ENCODE data around the gene FAR1.
"Not testable (repeated sequence)": the region's sequence is repeated elsewhere in the genome, so short reads cannot be mapped to it uniquely, and the experiment has no call there.

Gene FAR1

GRCh38 chr11:13718394-13718793 is 49.9 kb downstream of the FAR1 start:
- DNase-seq = no peak

- no peak for DNase-seq
These were observed 52.5 kb downstream of the FAR1 start for GRCh38 chr11:13720940-13721339.

DNA sequence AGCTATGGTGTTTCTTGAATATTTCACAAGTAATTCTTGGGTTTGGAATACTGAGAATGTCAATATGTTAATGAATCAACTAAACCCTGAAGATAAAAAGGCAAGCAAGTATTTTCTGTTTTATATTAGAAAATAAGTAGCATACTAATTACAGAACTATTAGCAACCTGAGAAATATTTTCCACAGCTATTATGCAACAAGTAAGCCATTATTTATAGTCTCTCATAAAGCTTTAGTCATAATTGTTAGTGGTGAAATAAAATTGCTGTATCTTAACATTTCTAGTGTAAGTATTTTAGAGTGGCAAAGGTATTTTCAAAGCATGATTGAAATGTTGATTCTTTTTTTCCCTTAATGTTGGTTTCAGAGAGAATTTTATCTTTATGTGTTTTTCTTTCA is 53.3 kb downstream of the FAR1 start:
- no peak for DNase-seq

- DNase-seq = no peak
These were observed 58.0 kb downstream of the FAR1 start for GRCh38 chr11:13726456-13726855.

DNA sequence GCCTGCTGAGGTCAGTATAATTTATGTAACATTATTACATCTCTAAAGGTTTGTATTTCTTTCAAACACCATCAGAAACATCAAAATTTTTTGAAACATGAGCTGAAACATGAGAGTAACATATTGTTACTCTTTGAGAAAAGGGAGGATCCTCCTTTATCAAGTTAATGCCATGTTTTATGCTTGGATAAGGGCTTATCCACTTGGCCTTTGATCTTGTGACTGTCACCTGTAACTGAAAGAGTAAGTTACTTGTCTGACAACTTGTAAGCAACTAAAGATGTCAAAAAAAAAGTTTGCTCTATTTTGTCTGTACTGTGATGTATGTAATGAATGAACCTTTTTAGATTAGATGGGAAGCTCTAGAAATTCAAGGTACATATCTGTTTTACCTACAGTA is 59.6 kb downstream of the FAR1 start:
- no peak for DNase-seq

DNA sequence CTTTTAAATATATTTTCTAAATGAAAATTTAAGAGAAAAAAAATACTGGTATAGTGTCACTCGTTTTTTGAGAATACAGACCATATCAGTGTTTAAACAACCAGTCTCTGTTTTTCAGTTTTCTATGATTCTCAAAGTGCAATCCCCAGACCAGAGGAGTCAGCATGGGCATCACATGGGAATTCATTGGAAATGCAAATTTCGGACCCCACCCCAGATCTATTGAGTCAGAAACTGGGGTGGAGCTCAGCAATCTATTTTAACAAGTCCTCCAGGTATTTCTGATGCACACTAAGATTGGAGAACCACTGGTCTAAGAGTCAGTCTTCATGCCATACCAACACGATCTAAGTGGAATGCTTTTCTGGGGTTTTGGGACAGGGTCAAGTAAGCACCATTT is 66.1 kb downstream of the FAR1 start:
- no peak for DNase-seq

- DNase-seq = no peak
These were observed 76.7 kb downstream of the FAR1 start for GRCh38 chr11:13745165-13745564.

DNA sequence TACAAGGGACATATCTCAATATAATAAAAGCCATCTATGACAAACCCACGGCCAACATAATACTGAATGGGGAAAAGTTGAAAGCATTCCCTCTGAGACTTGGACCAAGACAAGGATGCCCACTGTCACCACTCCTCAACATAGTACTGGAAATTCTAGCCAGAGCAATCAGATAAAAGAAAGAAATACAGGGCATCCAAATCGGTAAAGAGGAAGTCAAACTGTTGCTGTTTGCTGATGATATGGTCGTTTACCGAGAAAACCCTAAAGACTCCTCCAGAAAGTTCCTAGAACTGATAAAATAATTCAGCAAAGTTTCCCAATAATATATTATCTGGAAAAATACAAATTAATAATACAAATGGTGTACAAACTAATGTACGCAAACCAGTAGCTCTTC is 84.8 kb downstream of the FAR1 start:
- not testable (repeated sequence) for DNase-seq

GRCh38 chr11:13759050-13759449 is 90.6 kb downstream of the FAR1 start:
- DNase-seq = no peak

GRCh38 chr11:13760115-13760514 is 91.6 kb downstream of the FAR1 start:
- no peak for DNase-seq

DNA sequence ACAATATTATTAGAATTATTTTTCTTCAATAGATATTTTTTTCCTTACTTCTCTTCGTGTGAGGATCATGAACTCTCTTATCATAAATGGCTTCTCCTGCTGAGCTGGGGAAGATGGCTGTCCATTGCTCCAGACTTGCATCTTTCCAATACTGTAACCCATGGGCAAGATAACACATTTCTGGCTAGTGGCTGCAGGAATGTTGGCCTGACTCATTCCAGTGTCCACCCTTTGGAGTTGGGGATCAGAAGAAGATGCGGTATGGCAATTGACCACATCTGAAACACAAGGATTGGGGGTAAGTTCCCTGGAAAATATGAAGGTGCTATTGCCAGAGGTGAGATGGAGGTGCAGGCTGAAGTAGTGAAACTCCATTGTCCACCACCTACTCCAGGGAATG is 92.8 kb downstream of the FAR1 start:
- no peak for DNase-seq

GRCh38 chr11:13761716-13762115 is 93.2 kb downstream of the FAR1 start:
- no peak for DNase-seq

- no peak for DNase-seq
These were observed 94.2 kb downstream of the FAR1 start for GRCh38 chr11:13762718-13763117.

DNA sequence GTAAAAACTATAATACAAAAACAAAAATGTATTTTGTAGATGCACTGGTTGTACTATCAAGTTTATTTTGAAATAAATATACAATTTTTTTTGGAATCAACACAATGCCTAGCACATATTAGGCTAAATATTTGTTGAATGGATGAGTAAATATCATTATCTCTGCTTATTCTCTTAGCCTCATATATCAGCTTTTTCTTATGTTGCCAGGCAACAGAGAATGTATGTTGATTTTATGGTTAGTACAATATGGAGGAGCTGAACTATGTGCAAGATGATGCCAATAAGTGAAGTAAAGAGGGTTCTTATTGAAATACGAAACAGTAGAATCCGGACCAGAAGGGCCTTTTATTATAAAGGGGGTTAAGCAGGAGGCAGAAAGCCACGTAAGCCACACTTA is 94.9 kb downstream of the FAR1 start:
- no peak for DNase-seq

DNA sequence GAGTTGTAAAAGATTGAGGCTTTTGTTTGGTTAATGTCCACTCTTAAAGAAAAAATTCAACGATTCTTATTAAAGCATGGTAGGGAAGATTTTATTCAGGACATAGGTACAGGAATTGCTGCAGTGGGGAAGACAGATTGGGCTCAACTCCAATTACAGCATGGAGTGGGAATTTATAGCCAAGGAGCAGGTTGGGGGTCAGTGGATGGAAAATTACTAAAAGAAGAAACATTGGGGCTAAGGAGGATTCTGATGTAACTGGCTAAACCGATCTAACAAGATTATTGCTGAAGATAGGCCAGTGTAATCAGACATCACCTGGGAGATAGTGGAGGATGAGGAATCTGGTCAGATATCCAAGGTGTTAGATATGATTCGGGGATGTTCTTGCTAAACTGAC is 97.4 kb downstream of the FAR1 start:
- DNase-seq = no peak

DNA sequence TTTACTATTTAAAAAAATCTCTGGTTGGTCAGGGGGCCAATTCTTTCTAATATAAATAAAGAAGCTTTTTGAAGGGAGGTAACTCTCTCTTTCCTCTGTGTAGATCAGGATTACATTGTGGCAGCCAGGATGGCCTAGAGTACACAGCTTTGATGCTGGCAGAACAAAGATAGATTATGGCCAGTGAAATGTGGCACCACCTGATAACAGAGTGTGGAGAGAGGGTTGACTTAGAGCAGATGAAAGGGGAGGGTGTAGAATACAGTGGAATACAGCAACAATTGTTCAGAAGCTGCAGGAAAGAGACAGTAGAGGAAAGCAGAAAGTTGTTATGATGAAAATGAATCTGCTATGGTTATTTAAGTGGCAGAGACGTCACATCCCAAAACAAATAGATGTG is 99.0 kb downstream of the FAR1 start:
- DNase-seq = no peak

DNA sequence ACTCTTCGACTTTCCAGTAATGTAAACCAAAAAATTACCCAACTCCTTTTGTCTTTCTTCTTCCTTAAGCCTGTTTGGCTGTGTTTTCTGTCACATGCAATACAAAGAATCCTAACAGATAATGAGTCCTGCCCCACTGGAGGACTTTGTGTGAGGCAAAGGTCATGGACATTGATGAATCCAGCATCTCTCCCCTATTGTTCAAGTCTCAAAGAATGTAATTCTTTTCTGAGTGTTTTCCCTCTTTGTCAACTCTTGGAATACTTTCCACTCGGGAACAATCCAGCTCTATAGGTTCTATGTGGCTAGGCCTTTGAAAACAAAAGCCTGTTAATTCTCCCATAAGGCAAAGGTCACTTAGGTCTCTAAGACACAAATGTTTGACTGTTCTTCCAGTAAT is 100.7 kb downstream of the FAR1 start:
- DNase-seq = no peak

DNA sequence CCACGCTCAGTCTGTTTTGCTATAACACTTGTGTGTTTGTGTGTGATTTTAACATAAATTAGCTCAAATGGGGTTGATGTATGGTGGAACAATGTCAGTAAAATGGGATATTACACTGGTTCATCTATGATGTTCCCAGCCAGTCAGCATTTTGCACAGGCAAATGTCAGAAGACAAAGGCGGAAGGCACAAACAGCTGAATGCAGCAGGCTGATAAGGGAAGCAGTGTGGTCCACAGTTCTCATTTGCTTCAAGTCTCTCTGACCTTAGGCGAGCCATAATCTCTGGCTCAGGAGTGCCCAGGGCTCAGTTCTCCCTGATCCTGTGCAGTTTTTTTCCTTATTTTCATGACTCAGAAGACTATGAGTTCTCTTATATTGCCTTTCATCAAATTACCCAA is 102.7 kb downstream of the FAR1 start:
- DNase-seq = no peak

- no peak for DNase-seq
These were observed 104.0 kb downstream of the FAR1 start for GRCh38 chr11:13772223-13773046.

GRCh38 chr11:13775471-13775870 is 107.0 kb downstream of the FAR1 start:
- DNase-seq = no peak

GRCh38 chr11:13776134-13776815 is 107.8 kb downstream of the FAR1 start:
- DNase-seq = no peak

DNA sequence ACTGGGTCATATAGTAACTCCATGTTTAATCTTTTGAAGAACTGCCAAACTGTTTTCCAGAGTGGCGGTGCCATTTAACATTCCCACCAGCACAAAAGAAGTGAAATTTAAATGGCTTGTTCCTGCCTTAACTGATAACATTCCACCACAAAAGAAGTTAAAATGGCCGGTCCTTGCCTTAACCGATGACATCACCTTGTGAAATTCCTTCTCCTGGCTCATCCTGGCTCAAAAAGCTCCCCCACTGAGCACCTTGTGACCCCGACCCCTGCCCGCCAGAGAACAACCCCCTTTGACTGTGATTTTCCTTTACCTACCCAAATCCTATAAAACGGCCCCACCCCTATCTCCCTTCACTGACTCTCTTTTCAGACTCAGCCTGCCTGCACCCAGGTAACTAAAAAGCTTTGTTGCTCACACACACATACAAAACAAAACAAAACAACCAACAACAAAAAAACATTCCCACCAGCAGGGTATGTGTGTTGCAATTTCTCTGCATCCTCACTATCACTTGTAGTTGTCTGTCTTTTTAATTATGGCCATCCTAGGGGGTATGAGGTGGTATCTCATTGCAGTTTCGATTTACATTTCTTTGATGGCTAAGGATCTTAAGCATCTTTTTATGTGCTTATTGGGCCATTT is 109.0 kb downstream of the FAR1 start:
- no peak for DNase-seq

DNA sequence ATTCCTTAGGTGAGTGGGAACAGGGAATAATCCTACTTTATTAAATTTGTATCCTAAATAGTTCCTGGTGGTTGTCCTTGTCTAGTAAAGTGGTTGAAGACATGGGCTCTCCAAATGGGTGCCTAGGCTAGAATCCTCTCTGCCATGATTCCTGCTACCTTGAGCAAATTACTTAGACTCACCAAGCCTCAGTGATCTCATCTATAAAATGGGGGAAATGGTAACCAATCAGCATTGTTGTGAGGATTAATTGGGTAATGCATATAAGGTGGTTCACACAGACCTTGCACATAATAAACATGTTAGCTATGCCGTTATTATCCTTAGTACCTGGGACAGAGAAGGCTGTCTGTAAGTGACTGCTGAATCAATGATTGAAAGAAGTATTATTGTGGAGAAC is 109.9 kb downstream of the FAR1 start:
- no peak for DNase-seq

DNA sequence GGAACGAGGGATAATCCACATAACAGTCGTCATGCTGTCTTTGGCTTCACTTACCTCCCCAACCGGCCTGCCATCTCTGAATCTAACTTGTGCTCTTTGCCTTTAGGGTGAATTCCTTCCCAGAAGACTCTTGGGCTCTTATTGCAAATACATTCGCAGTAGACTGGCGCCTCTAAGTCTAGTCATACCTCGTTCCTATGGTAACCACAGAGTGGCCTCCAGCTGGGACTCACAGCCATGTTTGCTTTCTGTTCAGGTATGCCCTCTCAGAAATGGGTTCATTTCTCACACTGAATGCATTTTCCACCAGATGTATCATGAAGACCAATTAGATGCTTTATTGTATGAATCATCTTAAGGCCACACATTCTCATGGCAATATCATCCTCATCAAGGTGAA is 112.7 kb downstream of the FAR1 start:
- no peak for DNase-seq
